Tibial artery (tissue), 4 donors: Measurements from ENCODE around the gene RANBP3.
"Not testable (repeated sequence)": the region's sequence is repeated elsewhere in the genome, so short reads cannot be mapped to it uniquely, and the experiment has no call there.

Experiments
- DNase-seq, 2 donors: peaks; one replicate each; pipeline ENCODE4 v3.0.0-alpha.2; 2019
- H3K27ac ChIP-seq, 2 donors: fragments of 200-600 bp; sonication (generic) in 1 of 2; 1 replicate in 1 of 2; 2 replicates in 1 of 2; pipeline ENCODE4 v1.5.1; 2018 to 2019; ENCODE audit warnings: mild to moderate bottlenecking in 1 of 2
- H3K27me3 ChIP-seq, 2 donors: fragments of 200-600 bp; sonication (generic) in 1 of 2; one replicate each; pipeline versions ENCODE4 v1.5.1 to v1.6.0; 2016 to 2019
- H3K36me3 ChIP-seq, 3 donors: fragments of 200-600 bp; sonication (generic) in 2 of 3; one replicate each; pipeline ENCODE4 v1.5.1; 2016 to 2019; ENCODE audit warnings: mild to moderate bottlenecking in 2 of 3
- H3K4me1 ChIP-seq, 4 donors: fragments of 200-600 bp; sonication (generic) in 2 of 4; 1 replicate in 3 of 4; 2 replicates in 1 of 4; pipeline ENCODE4 v1.5.1; 2016 to 2019
- H3K4me3 ChIP-seq, 2 donors: fragments of 200-600 bp; sonication (generic) in 1 of 2; 1 replicate in 1 of 2; 2 replicates in 1 of 2; pipeline ENCODE4 v1.5.1; 2018 to 2019; ENCODE audit warnings: mild to moderate bottlenecking in 2 of 2
- H3K9me3 ChIP-seq, 3 donors: fragments of 200-600 bp; sonication (generic) in 1 of 3; one replicate each; pipeline ENCODE4 v1.5.1; 2016 to 2019
- intact Hi-C: fragments of 100-400 bp; cut with DNase I; formaldehyde crosslinking; loops from one replicate; pipeline ENCODE4 v1.15.0; 2023; ENCODE audit warnings: low total_unique reads
- TF ChIP-seq, protein P1 (sequence below), 2 experiments: fragments of 200-600 bp in 1 of 2; fragments of 450-650 bp in 1 of 2; IDR thresholded peaks; one replicate each; pipeline ENCODE4 v1.5.1; 2017 to 2019; ENCODE audit warnings: antibody characterized with exemption in 2 of 2, mild to moderate bottlenecking in 1 of 2, moderate library complexity in 1 of 2

RANBP3 gene

DNA sequence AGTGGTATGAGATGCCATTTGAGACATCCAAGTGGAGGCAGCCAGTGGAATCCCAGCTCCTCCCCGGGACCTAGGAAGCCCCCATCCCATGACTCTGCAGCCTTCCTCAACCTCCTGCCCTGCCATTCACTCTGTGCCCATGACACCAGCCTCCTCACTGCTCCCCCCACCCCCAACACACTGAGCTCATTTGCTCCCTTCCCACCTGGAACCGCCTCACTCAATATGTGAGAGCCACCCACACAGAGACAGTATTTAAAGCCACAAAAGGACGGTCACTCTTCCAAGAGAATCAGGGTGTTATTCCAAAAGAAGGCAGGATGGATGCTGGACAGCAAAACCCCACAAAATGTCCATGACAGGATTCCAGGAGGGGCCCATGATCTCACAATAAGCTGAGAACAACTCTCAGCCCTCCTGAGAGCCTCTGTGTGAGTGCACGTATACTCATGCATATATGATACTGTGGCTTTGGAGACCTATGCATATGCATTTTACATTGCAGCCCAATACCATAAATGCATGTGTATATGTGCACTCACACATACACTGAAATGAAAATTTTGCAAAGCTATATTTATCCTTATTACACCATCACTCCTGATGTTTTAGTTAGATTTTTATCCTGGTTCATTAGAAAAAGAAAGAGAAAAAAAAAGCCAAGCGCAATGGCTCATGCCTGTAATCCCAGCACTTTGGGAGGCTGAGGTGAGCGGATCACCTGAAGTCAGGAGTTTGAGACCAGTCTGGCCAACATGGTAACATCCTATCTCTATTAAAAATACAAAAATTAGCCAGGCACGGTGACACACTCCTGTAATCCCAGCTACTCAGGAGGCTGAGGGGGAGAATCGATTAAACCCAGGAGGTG lies 10.8 kb upstream of the RANBP3 start:
- intact Hi-C loops: loop anchor here (10.0 kb wide), 1 partner anchor 126 kb away; the partner anchor contains the start of gene RFX2
- Histone ChIP-seq H3K4me1 (peaks cover 0 to 28% (median 10%) of the 10 kb centered on the region in 4 donors), H3K27ac (no peak overlapping the region), H3K36me3 (peaks cover 0 to 21% (median 19%) of the 10 kb centered on the region in 3 donors), H3K4me3 (no peak overlapping the region), H3K27me3 (no peaks in the 10 kb centered on the region), H3K9me3 (no peaks in the 10 kb centered on the region)
- DNase-seq: no peak
- TF ChIP-seq, protein P1, sequence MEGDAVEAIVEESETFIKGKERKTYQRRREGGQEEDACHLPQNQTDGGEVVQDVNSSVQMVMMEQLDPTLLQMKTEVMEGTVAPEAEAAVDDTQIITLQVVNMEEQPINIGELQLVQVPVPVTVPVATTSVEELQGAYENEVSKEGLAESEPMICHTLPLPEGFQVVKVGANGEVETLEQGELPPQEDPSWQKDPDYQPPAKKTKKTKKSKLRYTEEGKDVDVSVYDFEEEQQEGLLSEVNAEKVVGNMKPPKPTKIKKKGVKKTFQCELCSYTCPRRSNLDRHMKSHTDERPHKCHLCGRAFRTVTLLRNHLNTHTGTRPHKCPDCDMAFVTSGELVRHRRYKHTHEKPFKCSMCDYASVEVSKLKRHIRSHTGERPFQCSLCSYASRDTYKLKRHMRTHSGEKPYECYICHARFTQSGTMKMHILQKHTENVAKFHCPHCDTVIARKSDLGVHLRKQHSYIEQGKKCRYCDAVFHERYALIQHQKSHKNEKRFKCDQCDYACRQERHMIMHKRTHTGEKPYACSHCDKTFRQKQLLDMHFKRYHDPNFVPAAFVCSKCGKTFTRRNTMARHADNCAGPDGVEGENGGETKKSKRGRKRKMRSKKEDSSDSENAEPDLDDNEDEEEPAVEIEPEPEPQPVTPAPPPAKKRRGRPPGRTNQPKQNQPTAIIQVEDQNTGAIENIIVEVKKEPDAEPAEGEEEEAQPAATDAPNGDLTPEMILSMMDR (IDR thresholded peaks at IDR 0.05): no peak

DNA sequence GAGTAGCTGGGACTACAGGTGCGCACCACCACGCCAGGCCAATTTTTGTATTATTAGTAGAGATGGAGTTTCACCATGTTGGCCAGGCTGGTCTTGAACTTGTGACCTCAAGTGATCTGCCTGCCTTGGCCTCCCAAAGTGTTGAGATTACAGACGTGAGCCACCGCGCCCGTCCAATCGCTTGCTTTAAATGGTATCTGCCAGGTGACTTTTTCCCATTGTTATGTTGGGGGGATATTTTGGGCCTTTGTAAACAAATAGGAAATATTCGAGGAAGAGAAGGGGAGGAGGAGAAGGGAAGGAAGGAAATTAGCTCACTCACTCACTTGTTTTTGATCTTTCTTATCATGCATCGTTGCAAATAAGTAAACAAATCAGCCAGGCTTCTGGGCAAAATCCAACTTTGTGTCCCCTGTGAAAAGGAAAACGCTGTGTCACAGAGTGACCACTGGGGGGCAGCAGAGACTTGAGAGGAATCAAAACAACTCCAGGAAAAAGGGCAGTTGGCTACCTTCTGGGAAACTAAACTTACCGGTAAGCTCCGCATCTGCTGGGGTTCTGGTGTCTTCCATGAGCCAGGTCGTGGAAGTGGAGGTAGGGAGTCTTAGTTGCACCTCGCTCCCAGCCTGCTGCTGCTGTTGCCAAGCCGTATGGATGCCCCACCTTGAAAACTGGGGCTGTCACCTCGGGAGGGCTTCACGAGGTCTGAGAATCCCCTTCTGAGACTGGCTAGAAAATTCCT lies 9.3 kb upstream of the RANBP3 start:
- intact Hi-C loops: loop anchor here (10.0 kb wide), 1 partner anchor 128 kb away; the partner anchor contains the start of gene RFX2
- H3K9me3 ChIP-seq: no peaks in the 10 kb centered on the region
- H3K4me3 ChIP-seq: peak overlapping the region; percentile 42 to 48
- H3K27ac ChIP-seq: peak overlapping the region in 1 of 2 donors; percentile 38
- no peaks in the 10 kb centered on the region for H3K27me3 ChIP-seq
- H3K36me3 ChIP-seq: peaks cover 0 to 11% (median 7%) of the 10 kb centered on the region in 3 donors
- TF ChIP-seq, protein P1 (IDR thresholded peaks at IDR 0.05): peak; percentile 83 to 95
- peak; percentile 82 to 83 for DNase-seq
- peaks cover 0 to 28% (median 10%) of the 10 kb centered on the region in 4 donors for H3K4me1 ChIP-seq

DNA sequence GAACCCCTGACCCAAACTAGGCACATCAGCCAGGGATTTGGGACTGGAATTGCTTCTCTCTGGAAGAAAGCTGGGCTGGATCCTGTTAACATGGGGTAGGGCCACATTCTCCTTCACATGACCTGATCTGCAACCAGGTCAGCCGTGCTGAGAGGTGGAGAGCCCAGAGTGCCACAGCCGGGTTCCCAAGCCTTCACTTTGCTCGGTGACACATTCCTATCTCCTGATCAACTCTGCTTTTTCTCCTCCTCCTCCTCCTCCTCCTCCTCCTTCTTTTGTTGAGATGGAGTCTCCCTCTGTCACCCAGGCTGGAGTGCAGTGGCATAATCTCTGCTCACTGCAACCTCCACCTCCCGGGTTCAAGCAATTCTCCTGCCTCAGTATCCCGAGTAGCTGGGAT lies 7.9 kb upstream of the RANBP3 start:
- not testable (repeated sequence) for H3K36me3 ChIP-seq, DNase-seq, H3K27me3 ChIP-seq, H3K4me3 ChIP-seq, H3K9me3 ChIP-seq
- H3K27ac ChIP-seq: peak overlapping the region; percentile 64 to 66
- intact Hi-C loops: loop anchor here (10.0 kb wide), 1 partner anchor 129 kb away; the partner anchor contains the start of gene RFX2
- peaks cover 0 to 28% (median 10%) of the 10 kb centered on the region in 4 donors for H3K4me1 ChIP-seq

DNA sequence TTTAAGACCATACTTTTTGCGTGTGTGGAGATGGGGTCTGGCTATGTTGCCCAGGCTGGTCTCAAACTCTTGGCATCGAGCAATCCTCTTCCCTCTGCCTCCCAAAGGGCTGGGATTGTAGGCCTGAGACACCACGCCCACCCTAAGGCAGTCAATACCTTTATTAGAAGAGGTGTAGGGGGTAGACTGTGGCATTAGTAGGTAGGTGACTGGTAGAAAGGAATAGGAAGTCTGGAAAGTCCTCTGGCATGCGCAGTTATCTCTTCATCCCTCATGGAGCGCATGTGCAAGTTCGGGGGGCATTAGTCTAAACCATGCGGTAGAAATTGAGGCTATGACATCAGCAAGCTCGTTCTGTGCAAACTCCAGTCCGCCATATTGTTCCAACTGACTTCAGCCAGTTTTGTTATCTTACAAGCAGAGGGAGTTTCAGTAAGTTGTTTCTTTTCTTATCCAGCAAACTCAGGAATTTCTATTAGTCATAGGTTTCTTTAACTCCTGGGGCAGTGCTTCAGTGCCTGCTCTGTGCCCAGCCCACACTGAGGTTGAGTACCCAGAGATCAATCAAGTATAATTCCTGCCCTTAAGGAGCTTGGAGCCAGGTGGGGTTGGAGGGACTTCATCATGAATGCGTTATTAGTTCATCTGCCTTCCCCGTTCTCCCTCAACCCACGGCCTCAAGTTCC lies 7.3 kb upstream of the RANBP3 start:
- Histone ChIP-seq H3K4me1 (peaks cover 0 to 30% (median 10%) of the 10 kb centered on the region in 4 donors), H3K4me3 (no peak overlapping the region), H3K27ac (peak overlapping the region; percentile 64 to 66), H3K36me3 (no peaks in the 10 kb centered on the region), H3K9me3 (no peaks in the 10 kb centered on the region), H3K27me3 (no peaks in the 10 kb centered on the region)
- intact Hi-C loops: loop anchor here (10.0 kb wide), 1 partner anchor 130 kb away; the partner anchor contains the start of gene RFX2
- TF ChIP-seq, protein P1 (IDR thresholded peaks at IDR 0.05): no peak
- DNase-seq: no peak

DNA sequence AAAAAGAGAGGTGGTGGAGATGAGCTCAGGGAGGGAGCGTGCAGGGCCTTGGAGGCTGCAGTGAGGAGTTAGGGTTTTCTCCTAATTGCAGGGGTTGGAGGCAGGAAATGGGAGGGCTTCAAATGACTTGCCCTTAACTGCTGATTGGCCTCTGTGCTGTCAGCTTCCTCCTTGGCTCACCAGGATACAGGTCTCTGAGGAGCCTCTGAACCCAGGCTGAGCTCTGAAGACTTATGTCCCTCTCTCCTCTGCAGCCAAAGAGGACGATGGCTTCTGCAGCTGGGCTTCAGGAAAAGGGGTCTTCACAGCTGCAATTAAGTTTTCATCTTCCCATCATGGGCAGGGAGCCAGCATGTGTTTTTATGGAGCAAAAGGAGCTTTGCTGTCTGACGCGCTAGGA lies 6.7 kb upstream of the RANBP3 start:
- no peak for DNase-seq
- Histone ChIP-seq H3K9me3 (no peaks in the 10 kb centered on the region), H3K4me3 (no peak overlapping the region), H3K27me3 (no peaks in the 10 kb centered on the region), H3K36me3 (no peaks in the 10 kb centered on the region), H3K27ac (peak overlapping the region; percentile 64 to 66), H3K4me1 (peaks cover 0 to 37% (median 12%) of the 10 kb centered on the region in 4 donors)
- intact Hi-C loops: loop anchor here (10.0 kb wide), 1 partner anchor 130 kb away; the partner anchor contains the start of gene RFX2
- TF ChIP-seq, protein P1 (IDR thresholded peaks at IDR 0.05): no peak
